Esophagus squamous epithelium (tissue), 5 donors: Measurements from ENCODE around the gene TOM1. TPM values are rescaled to one million over a fixed set of nuclear protein-coding genes. Genes with fewer than 3 reads are reported as not detected.

Experiments
- DNase-seq: peaks from one replicate; lab custom pipeline; 2025; lab: John Stamatoyannopoulos, UW
- H3K27ac ChIP-seq, 4 donors: fragments of 200-600 bp; sonication (generic); one replicate each; pipeline ENCODE4 v1.5.1; 2016 to 2019; ENCODE audit warnings: mild to moderate bottlenecking in 1 of 4
- H3K27me3 ChIP-seq, 4 donors: fragments of 200-600 bp; sonication (generic); 1 replicate in 3 of 4; 2 replicates in 1 of 4; pipeline versions ENCODE4 v1.5.1 to v1.6.0; 2017 to 2021; ENCODE audit warnings: antibody characterized with exemption in 1 of 4
- H3K36me3 ChIP-seq, 3 donors: fragments of 200-600 bp; sonication (generic); one replicate each; pipeline ENCODE4 v1.5.1; 2016 to 2019
- H3K4me1 ChIP-seq, 3 donors: fragments of 200-600 bp; sonication (generic); one replicate each; pipeline ENCODE4 v1.5.1; 2017 to 2019
- H3K4me3 ChIP-seq, 4 donors: fragments of 200-600 bp; sonication (generic); 1 replicate in 3 of 4; 2 replicates in 1 of 4; pipeline ENCODE4 v1.5.1; 2016 to 2019; ENCODE audit warnings: mild to moderate bottlenecking in 2 of 4, moderate library complexity in 1 of 4
- H3K9me3 ChIP-seq, 3 donors: fragments of 200-600 bp; sonication (generic); one replicate each; pipeline ENCODE4 v1.5.1; 2016 to 2019
- POLR2A ChIP-seq, 4 donors: fragments of 450-650 bp; IDR thresholded peaks; one replicate each; pipeline ENCODE4 v1.6.1; 2017; ENCODE audit warnings: antibody characterized with exemption in 4 of 4, mild to moderate bottlenecking in 4 of 4, moderate library complexity in 3 of 4
- WGBS, 2 donors: methylation state at CpG; one replicate each; pipeline ENCODE4 v1.1.5; 2018; 5-methylcytosine and 5-hydroxymethylcytosine counted together
- intact Hi-C: fragments of 100-400 bp; cut with DNase I; formaldehyde crosslinking; loops from one replicate; pipeline ENCODE4 v1.15.0; 2022
- small RNA-seq, 4 donors: library from RNA; depleted of rRNA; stranded (forward); fragments of <200 nt; gene quantifications; one replicate each; pipeline ENCODE3, GENCODE V24; 2016
- total RNA-seq, 4 donors: library from RNA; depleted of rRNA; stranded (reverse); fragments of >200 nt; gene quantifications; one replicate each; pipeline ENCODE4 v1.1.0, GENCODE V29; 2016
- TF ChIP-seq, protein P1 (sequence below), 6 experiments: fragments of 450-650 bp in 4 of 6; fragments of 200-600 bp in 2 of 6; sonication (generic) in 2 of 6; IDR thresholded peaks; one replicate each; pipeline ENCODE4 v1.5.1; 2016 to 2019; ENCODE audit warnings: antibody characterized with exemption in 6 of 6, mild to moderate bottlenecking in 4 of 6, moderate library complexity in 4 of 6
- donor health status: DM: yes; HTN: yes; CAD: no.

Gene TOM1
- total RNA-seq, 4 donors from 2014 or later, result 72.1 to 145 (median 106) TPM

DNA sequence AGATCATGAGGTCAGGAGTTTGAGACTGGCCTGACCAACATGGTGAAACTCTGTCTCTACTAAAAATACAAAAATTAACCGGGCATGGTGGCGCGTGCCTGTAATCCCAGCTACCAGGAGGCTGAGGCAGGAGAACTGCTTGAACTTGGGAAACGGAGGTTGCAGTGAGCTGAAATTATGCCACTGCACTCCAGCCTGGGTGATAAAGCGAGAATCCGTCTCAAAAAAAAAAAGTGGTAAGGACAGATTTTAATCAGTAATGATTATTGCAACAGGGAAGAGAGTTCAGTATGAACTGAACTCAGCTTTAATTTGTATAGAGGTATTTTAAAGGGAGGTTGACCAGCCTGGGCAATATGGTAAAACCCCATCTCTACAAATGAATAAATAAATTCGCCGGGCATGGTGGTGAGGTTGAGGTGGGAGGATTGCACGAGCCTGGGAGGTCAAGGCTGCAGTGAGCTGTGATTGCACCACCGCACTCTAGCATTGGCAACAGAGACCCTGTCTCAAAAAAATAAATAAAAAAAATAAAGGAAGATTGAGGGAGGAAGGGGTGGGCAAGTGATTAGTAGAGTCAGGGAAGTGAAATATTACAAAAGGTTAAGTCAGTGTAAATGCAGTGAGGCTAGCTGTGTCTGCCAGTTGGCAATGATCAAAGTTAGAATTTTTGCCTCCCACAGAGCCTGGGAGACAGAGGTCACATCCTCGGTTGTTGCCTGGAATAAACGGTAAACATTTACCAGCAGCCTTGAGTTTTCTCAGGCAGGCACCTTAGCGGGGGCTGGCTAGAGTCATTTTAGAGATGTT, 97.6 kb downstream of the TOM1 start:
- H3K4me3 ChIP-seq, result no peak overlapping the region
- DNase-seq, result no peak
- H3K27me3 ChIP-seq, result no peaks in the 10 kb centered on the region
- TF ChIP-seq, protein P1, sequence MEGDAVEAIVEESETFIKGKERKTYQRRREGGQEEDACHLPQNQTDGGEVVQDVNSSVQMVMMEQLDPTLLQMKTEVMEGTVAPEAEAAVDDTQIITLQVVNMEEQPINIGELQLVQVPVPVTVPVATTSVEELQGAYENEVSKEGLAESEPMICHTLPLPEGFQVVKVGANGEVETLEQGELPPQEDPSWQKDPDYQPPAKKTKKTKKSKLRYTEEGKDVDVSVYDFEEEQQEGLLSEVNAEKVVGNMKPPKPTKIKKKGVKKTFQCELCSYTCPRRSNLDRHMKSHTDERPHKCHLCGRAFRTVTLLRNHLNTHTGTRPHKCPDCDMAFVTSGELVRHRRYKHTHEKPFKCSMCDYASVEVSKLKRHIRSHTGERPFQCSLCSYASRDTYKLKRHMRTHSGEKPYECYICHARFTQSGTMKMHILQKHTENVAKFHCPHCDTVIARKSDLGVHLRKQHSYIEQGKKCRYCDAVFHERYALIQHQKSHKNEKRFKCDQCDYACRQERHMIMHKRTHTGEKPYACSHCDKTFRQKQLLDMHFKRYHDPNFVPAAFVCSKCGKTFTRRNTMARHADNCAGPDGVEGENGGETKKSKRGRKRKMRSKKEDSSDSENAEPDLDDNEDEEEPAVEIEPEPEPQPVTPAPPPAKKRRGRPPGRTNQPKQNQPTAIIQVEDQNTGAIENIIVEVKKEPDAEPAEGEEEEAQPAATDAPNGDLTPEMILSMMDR (IDR thresholded peaks at IDR 0.05), result no peak
- no peak for TF ChIP-seq POLR2A (IDR thresholded peaks at IDR 0.05)
- intact Hi-C loops, result no loop called here
- no peaks in the 10 kb centered on the region for H3K9me3 ChIP-seq
- peak overlapping the region in 2 of 4 donors; percentile 24 to 44 for H3K27ac ChIP-seq
- 64 to 75% methylated on average over 13 of the region's 13 CpGs for WGBS, 2 donors
- H3K36me3 ChIP-seq, result peaks cover 0 to 8% (median 0%) of the 10 kb centered on the region in 3 donors
- peaks cover 13 to 30% (median 14%) of the 10 kb centered on the region in 3 donors for H3K4me1 ChIP-seq

Small RNA genes within 50 kb of the gene (small RNA-seq; reads per million reads assigned to genes)
- gene MIR3909 (0.80 to 1.4 (median 1.2) reads per million in 4 donors), gene MIR6069 (0 reads per million in 4 donors)

Other genes with a start within 250 kb of the TOM1 start
- not detected for gene ISX, start 233.7 kb upstream of the TOM1 start, total RNA-seq
- 10 to 100 TPM; 10.2 to 20.1 (median 13.5) TPM for gene HMGXB4, start 42.4 kb upstream of the TOM1 start, total RNA-seq
- 10 to 100 TPM; 13.0 to 39.0 (median 18.3) TPM for gene HMOX1, start 81.2 kb downstream of the TOM1 start, total RNA-seq
- 10 to 100 TPM; 23.1 to 48.1 (median 34.6) TPM for gene MCM5, start 100.2 kb downstream of the TOM1 start, total RNA-seq
- gene RASD2, start 240.9 kb downstream of the TOM1 start, total RNA-seq, result under 1 TPM in 3 of 4 donors, not detected in 1; 0.06 to 0.26 (median 0.19) TPM